ENCODE results near the gene MUC4. TPM values are rescaled to one million over a fixed set of nuclear protein-coding genes. Genes with fewer than 3 reads are reported as not detected.

MUC4 gene
- total and polyA plus RNA-seq, 9 of the 15 experiments (the other 6 are each of a cell fraction or from before 2014, with no cell fraction given), result under 0.01 to 0.21 (median 0.10) TPM; not detected in 4

DNA sequence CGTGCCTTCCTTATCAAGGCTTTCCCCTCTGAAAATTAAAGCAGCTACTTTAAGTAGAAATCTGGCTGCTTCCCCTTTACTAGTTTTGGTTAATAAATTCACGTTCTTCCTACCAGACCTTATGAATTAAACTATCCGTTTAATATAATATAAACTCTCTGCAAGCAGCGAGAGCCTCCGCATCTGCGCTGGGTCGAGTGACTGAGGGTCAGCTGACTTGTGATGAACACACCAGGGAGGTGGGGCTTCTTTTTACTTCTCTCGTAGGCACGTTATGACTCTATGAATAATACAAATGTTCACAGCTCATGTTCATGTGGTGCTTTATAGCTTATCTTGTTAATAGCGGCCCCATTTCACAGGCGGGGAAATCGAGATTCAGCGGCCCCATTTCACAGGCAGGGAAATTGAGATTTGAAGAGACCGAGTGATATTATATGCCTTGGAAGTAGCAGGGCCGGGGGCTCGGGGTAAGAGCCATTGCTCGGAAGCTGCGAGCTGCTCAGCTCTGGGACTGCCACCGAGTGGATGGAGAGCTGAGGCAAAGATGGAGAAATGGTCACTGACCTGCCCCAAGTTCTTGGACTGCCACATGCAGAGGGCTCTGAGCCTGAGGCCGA lies 8.3 kb downstream of the MUC4 start (continued):
- TF ChIP-seq, protein P1, sequence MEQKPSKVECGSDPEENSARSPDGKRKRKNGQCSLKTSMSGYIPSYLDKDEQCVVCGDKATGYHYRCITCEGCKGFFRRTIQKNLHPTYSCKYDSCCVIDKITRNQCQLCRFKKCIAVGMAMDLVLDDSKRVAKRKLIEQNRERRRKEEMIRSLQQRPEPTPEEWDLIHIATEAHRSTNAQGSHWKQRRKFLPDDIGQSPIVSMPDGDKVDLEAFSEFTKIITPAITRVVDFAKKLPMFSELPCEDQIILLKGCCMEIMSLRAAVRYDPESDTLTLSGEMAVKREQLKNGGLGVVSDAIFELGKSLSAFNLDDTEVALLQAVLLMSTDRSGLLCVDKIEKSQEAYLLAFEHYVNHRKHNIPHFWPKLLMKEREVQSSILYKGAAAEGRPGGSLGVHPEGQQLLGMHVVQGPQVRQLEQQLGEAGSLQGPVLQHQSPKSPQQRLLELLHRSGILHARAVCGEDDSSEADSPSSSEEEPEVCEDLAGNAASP (IDR thresholded peaks at IDR 0.05), result no peak
- TF ChIP-seq ARNT (IDR thresholded peaks at IDR 0.05), result no peak
- no peak for TF ChIP-seq MTF1 (CRISPR knock-in tag; IDR thresholded peaks at IDR 0.05; ENCODE audit: borderline replicate concordance)
- TF ChIP-seq PML (IDR thresholded peaks at IDR 0.05; ENCODE audit: low read length), result no peak
- no peak for TF ChIP-seq ZNF778 (CRISPR knock-in tag; IDR thresholded peaks at IDR 0.05)
- TF ChIP-seq, protein P2, sequence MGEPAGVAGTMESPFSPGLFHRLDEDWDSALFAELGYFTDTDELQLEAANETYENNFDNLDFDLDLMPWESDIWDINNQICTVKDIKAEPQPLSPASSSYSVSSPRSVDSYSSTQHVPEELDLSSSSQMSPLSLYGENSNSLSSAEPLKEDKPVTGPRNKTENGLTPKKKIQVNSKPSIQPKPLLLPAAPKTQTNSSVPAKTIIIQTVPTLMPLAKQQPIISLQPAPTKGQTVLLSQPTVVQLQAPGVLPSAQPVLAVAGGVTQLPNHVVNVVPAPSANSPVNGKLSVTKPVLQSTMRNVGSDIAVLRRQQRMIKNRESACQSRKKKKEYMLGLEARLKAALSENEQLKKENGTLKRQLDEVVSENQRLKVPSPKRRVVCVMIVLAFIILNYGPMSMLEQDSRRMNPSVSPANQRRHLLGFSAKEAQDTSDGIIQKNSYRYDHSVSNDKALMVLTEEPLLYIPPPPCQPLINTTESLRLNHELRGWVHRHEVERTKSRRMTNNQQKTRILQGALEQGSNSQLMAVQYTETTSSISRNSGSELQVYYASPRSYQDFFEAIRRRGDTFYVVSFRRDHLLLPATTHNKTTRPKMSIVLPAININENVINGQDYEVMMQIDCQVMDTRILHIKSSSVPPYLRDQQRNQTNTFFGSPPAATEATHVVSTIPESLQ (CRISPR knock-in tag; IDR thresholded peaks at IDR 0.05), result no peak
- TF ChIP-seq CBX3 (IDR thresholded peaks at IDR 0.05; ENCODE audit: borderline replicate concordance in 1 of 2, low read length in 2 of 2), result no peak
- TF ChIP-seq, protein P3, sequence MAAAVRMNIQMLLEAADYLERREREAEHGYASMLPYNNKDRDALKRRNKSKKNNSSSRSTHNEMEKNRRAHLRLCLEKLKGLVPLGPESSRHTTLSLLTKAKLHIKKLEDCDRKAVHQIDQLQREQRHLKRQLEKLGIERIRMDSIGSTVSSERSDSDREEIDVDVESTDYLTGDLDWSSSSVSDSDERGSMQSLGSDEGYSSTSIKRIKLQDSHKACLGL (CRISPR knock-in tag; IDR thresholded peaks at IDR 0.05; ENCODE audit: borderline replicate concordance, poor library complexity, severe bottlenecking), result no peak
- peak; percentile 96 for TF ChIP-seq ADNP (tag; IDR thresholded peaks at IDR 0.05)
- no peak for TF ChIP-seq RBM22 (IDR thresholded peaks at IDR 0.05; ENCODE audit: low read depth, low read length, poor library complexity, severe bottlenecking)
- TF ChIP-seq SP1 (CRISPR knock-in tag; IDR thresholded peaks at IDR 0.05), result no peak
- TF ChIP-seq RCOR1 (IDR thresholded peaks at IDR 0.05; ENCODE audit: borderline replicate concordance in 1 of 2, low read depth in 2 of 2, low read length in 2 of 2), result peak in 1 of 2 experiments; percentile 73; a peak in 2 of 4 replicates
- TF ChIP-seq LARP7 (IDR thresholded peaks at IDR 0.05), result no peak
- no peak for TF ChIP-seq COPS2 (conservative IDR thresholded peaks at IDR 0.05)
- TF ChIP-seq, protein P4, sequence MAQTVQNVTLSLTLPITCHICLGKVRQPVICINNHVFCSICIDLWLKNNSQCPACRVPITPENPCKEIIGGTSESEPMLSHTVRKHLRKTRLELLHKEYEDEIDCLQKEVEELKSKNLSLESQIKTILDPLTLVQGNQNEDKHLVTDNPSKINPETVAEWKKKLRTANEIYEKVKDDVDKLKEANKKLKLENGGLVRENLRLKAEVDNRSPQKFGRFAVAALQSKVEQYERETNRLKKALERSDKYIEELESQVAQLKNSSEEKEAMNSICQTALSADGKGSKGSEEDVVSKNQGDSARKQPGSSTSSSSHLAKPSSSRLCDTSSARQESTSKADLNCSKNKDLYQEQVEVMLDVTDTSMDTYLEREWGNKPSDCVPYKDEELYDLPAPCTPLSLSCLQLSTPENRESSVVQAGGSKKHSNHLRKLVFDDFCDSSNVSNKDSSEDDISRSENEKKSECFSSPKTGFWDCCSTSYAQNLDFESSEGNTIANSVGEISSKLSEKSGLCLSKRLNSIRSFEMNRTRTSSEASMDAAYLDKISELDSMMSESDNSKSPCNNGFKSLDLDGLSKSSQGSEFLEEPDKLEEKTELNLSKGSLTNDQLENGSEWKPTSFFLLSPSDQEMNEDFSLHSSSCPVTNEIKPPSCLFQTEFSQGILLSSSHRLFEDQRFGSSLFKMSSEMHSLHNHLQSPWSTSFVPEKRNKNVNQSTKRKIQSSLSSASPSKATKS (CRISPR knock-in tag; IDR thresholded peaks at IDR 0.05), result no peak
- TF ChIP-seq PTRF (tag; IDR thresholded peaks at IDR 0.05), result no peak
- TF ChIP-seq RFX7 (CRISPR knock-in tag; IDR thresholded peaks at IDR 0.05), result no peak
- no peak for TF ChIP-seq ZNF699 (CRISPR knock-in tag; IDR thresholded peaks at IDR 0.05; ENCODE audit: insufficient replicate concordance)
- no peak for TF ChIP-seq ZNF174 (CRISPR knock-in tag; IDR thresholded peaks at IDR 0.05)
- TF ChIP-seq, protein P5, sequence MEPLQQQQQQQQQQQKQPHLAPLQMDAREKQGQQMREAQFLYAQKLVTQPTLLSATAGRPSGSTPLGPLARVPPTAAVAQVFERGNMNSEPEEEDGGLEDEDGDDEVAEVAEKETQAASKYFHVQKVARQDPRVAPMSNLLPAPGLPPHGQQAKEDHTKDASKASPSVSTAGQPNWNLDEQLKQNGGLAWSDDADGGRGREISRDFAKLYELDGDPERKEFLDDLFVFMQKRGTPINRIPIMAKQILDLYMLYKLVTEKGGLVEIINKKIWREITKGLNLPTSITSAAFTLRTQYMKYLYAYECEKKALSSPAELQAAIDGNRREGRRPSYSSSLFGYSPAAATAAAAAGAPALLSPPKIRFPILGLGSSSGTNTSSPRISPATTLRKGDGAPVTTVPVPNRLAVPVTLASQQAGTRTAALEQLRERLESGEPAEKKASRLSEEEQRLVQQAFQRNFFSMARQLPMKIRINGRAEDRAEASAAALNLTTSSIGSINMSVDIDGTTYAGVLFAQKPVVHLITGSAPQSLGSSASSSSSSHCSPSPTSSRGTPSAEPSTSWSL (CRISPR knock-in tag; IDR thresholded peaks at IDR 0.05; ENCODE audit: borderline replicate concordance), result no peak
- TF ChIP-seq FOSL1 (tag; conservative IDR thresholded peaks at IDR 0.05), result 0 out of 2 replicates have a peak, but pooled peaks have one; percentile 48

Data from K562 (cell line).